ENCODE data around the gene ZNF223.

- no peak for TF ChIP-seq GATA3 (IDR thresholded peaks at IDR 0.05; ENCODE audit: low read depth, low read length)
- TF ChIP-seq GATA2 (IDR thresholded peaks at IDR 0.05; ENCODE audit: low read depth, low read length) = no peak
Observed at GRCh38 chr19:44002212-44002565, 49.6 kb upstream of the ZNF223 start.
